ENCODE data around the gene POTEI. TPM values are rescaled to one million over a fixed set of nuclear protein-coding genes. Genes with fewer than 3 reads are reported as not detected.
"Not testable (repeated sequence)": the region's sequence is repeated elsewhere in the genome, so short reads cannot be mapped to it uniquely, and the experiment has no call there.

The POTEI gene
- total and polyA plus RNA-seq, 2 donors (not counting 1 experiment from before 2014, with no cell fraction given), result not detected

- H4K20me1 ChIP-seq (ENCODE audit: control insufficient read depth, insufficient read depth, low read length, poor library complexity, severe bottlenecking); H3K27me3 ChIP-seq (replicated peaks in 1 of 4; ENCODE audit: control extremely low read depth in 1 of 4, control insufficient read depth in 3 of 4, insufficient read depth in 4 of 4, low read length in 3 of 4); H3K9me3 ChIP-seq (ENCODE audit: control extremely low read depth in 1 of 3, control insufficient read depth in 2 of 3, insufficient read depth in 1 of 3, low read length in 2 of 3); POLR2A ChIA-PET; H3K4me2 ChIP-seq (replicated peaks; ENCODE audit: low read depth, low read length, poor library complexity, severe bottlenecking); H3K4me1 ChIP-seq (ENCODE audit: control insufficient read depth in 2 of 2, insufficient read depth in 2 of 2, low read length in 2 of 2); H3K79me2 ChIP-seq (ENCODE audit: control insufficient read depth, insufficient read depth, low read length); H3K4me3 Mint-ChIP-seq; H3K4me3 ChIP-seq (ENCODE audit: control extremely low read depth in 1 of 5, extremely low read depth in 1 of 5, insufficient read depth in 1 of 5, low read depth in 2 of 5, low read length in 4 of 5); H3K27ac Mint-ChIP-seq; H3K4me1 Mint-ChIP-seq; H3K27ac ChIP-seq (ENCODE audit: low read length in 2 of 2); CTCF ChIA-PET; H3K27me3 Mint-ChIP-seq; DNase-seq; H3K36me3 ChIP-seq (replicated peaks in 1 of 2; ENCODE audit: control extremely low read depth in 1 of 2, control insufficient read depth in 1 of 2, extremely low read depth in 1 of 2, insufficient read depth in 2 of 2, low read length in 1 of 2); H2AFZ ChIP-seq (ENCODE audit: insufficient read depth, low read depth, low read length, poor library complexity, severe bottlenecking); ATAC-seq (ENCODE audit: low read depth); H3K9ac ChIP-seq (ENCODE audit: low read length); H3K9me3 Mint-ChIP-seq (ENCODE audit: insufficient read depth); intact Hi-C loops (cut with micrococcal nuclease): not testable (repeated sequence)
- WGBS (ENCODE audit: insufficient coverage), result no CpG with 5 or more reads among the region's 9 CpGs
Measured at GRCh38 chr2:130538271-130538670, 29.1 kb upstream of the POTEI start.

- H3K4me1 ChIP-seq (ENCODE audit: control insufficient read depth in 2 of 2, insufficient read depth in 2 of 2, low read length in 2 of 2); H3K4me2 ChIP-seq (replicated peaks; ENCODE audit: low read depth, low read length, poor library complexity, severe bottlenecking); H3K4me3 ChIP-seq (ENCODE audit: control extremely low read depth in 1 of 5, extremely low read depth in 1 of 5, insufficient read depth in 1 of 5, low read depth in 2 of 5, low read length in 4 of 5); H3K27ac ChIP-seq (ENCODE audit: low read length in 2 of 2); H3K9me3 ChIP-seq (ENCODE audit: control extremely low read depth in 1 of 3, control insufficient read depth in 2 of 3, insufficient read depth in 1 of 3, low read length in 2 of 3); H2AFZ ChIP-seq (ENCODE audit: insufficient read depth, low read depth, low read length, poor library complexity, severe bottlenecking); H3K9ac ChIP-seq (ENCODE audit: low read length); H3K4me1 Mint-ChIP-seq; H3K27me3 ChIP-seq (replicated peaks in 1 of 4; ENCODE audit: control extremely low read depth in 1 of 4, control insufficient read depth in 3 of 4, insufficient read depth in 4 of 4, low read length in 3 of 4); H4K20me1 ChIP-seq (ENCODE audit: control insufficient read depth, insufficient read depth, low read length, poor library complexity, severe bottlenecking); H3K27me3 Mint-ChIP-seq; CTCF ChIA-PET; H3K79me2 ChIP-seq (ENCODE audit: control insufficient read depth, insufficient read depth, low read length); intact Hi-C loops (cut with micrococcal nuclease); H3K27ac Mint-ChIP-seq; H3K36me3 ChIP-seq (replicated peaks in 1 of 2; ENCODE audit: control extremely low read depth in 1 of 2, control insufficient read depth in 1 of 2, extremely low read depth in 1 of 2, insufficient read depth in 2 of 2, low read length in 1 of 2); H3K9me3 Mint-ChIP-seq (ENCODE audit: insufficient read depth); H3K4me3 Mint-ChIP-seq; POLR2A ChIA-PET; ATAC-seq (ENCODE audit: low read depth); DNase-seq: not testable (repeated sequence)
- WGBS (ENCODE audit: insufficient coverage), result no CpG with 5 or more reads among the region's 7 CpGs
Measured at GRCh38 chr2:130536654-130537053, 27.5 kb upstream of the POTEI start.

- H3K4me2 ChIP-seq (replicated peaks; ENCODE audit: low read depth, low read length, poor library complexity, severe bottlenecking); ATAC-seq (ENCODE audit: low read depth); intact Hi-C loops (cut with micrococcal nuclease); CTCF ChIA-PET; H3K27ac Mint-ChIP-seq; H3K4me3 Mint-ChIP-seq; H3K4me1 ChIP-seq (ENCODE audit: control insufficient read depth in 2 of 2, insufficient read depth in 2 of 2, low read length in 2 of 2); POLR2A ChIA-PET; H4K20me1 ChIP-seq (ENCODE audit: control insufficient read depth, insufficient read depth, low read length, poor library complexity, severe bottlenecking); H3K9ac ChIP-seq (ENCODE audit: low read length); H2AFZ ChIP-seq (ENCODE audit: insufficient read depth, low read depth, low read length, poor library complexity, severe bottlenecking); H3K4me1 Mint-ChIP-seq; H3K4me3 ChIP-seq (ENCODE audit: control extremely low read depth in 1 of 5, extremely low read depth in 1 of 5, insufficient read depth in 1 of 5, low read depth in 2 of 5, low read length in 4 of 5); H3K27me3 ChIP-seq (replicated peaks in 1 of 4; ENCODE audit: control extremely low read depth in 1 of 4, control insufficient read depth in 3 of 4, insufficient read depth in 4 of 4, low read length in 3 of 4); H3K27ac ChIP-seq (ENCODE audit: low read length in 2 of 2); H3K36me3 ChIP-seq (replicated peaks in 1 of 2; ENCODE audit: control extremely low read depth in 1 of 2, control insufficient read depth in 1 of 2, extremely low read depth in 1 of 2, insufficient read depth in 2 of 2, low read length in 1 of 2); H3K9me3 Mint-ChIP-seq (ENCODE audit: insufficient read depth); H3K79me2 ChIP-seq (ENCODE audit: control insufficient read depth, insufficient read depth, low read length); H3K27me3 Mint-ChIP-seq; H3K9me3 ChIP-seq (ENCODE audit: control extremely low read depth in 1 of 3, control insufficient read depth in 2 of 3, insufficient read depth in 1 of 3, low read length in 2 of 3); DNase-seq: not testable (repeated sequence)
- no CpG with 5 or more reads among the region's 9 CpGs for WGBS (ENCODE audit: insufficient coverage)
Measured at GRCh38 chr2:130531672-130532071, 22.5 kb upstream of the POTEI start.

- POLR2A ChIA-PET; H3K9me3 ChIP-seq (ENCODE audit: control extremely low read depth in 1 of 3, control insufficient read depth in 2 of 3, insufficient read depth in 1 of 3, low read length in 2 of 3); H3K4me3 ChIP-seq (ENCODE audit: control extremely low read depth in 1 of 5, extremely low read depth in 1 of 5, insufficient read depth in 1 of 5, low read depth in 2 of 5, low read length in 4 of 5); ATAC-seq (ENCODE audit: low read depth); H3K36me3 ChIP-seq (replicated peaks in 1 of 2; ENCODE audit: control extremely low read depth in 1 of 2, control insufficient read depth in 1 of 2, extremely low read depth in 1 of 2, insufficient read depth in 2 of 2, low read length in 1 of 2); H3K4me3 Mint-ChIP-seq; H4K20me1 ChIP-seq (ENCODE audit: control insufficient read depth, insufficient read depth, low read length, poor library complexity, severe bottlenecking); H3K4me2 ChIP-seq (replicated peaks; ENCODE audit: low read depth, low read length, poor library complexity, severe bottlenecking); H3K4me1 Mint-ChIP-seq; H3K27me3 ChIP-seq (replicated peaks in 1 of 4; ENCODE audit: control extremely low read depth in 1 of 4, control insufficient read depth in 3 of 4, insufficient read depth in 4 of 4, low read length in 3 of 4); H3K9me3 Mint-ChIP-seq (ENCODE audit: insufficient read depth); H3K4me1 ChIP-seq (ENCODE audit: control insufficient read depth in 2 of 2, insufficient read depth in 2 of 2, low read length in 2 of 2); H3K27ac Mint-ChIP-seq; H3K27me3 Mint-ChIP-seq; intact Hi-C loops (cut with micrococcal nuclease); H2AFZ ChIP-seq (ENCODE audit: insufficient read depth, low read depth, low read length, poor library complexity, severe bottlenecking); CTCF ChIA-PET; H3K9ac ChIP-seq (ENCODE audit: low read length); H3K79me2 ChIP-seq (ENCODE audit: control insufficient read depth, insufficient read depth, low read length); DNase-seq; H3K27ac ChIP-seq (ENCODE audit: low read length in 2 of 2): not testable (repeated sequence)
- no CpG with 5 or more reads among the region's 5 CpGs for WGBS (ENCODE audit: insufficient coverage)
Measured at GRCh38 chr2:130531225-130531624, 22.1 kb upstream of the POTEI start.
